Activated naive CD4-positive, alpha-beta T cell treated with anti-CD3 and anti-CD28 coated beads, Interleukin-2, amount 10 ng/mL, durations not matched to agents 7 days and 5 days (primary cell): ENCODE results near the gene EVC.

ENCODE experiments used
- CTCF ChIA-PET: fragments of 350-600 bp; sonication (Branson Sonifier 250); formaldehyde crosslinking; loops from one replicate; lab custom pipeline; 2021; ENCODE audit warnings: antibody characterized with exemption; lab: Charles Lee
- DNase-seq: peaks from one replicate; pipeline ENCODE4 v3.0.0-alpha.2; 2020
- H3K27ac Mint-ChIP-seq: one replicate; pipeline ENCODE4 v1.8.0; 2021; ENCODE audit warnings: mild to moderate bottlenecking, moderate library complexity, mixed read lengths
- H3K27me3 Mint-ChIP-seq: one replicate; pipeline ENCODE4 v1.8.0; 2021; ENCODE audit warnings: mild to moderate bottlenecking, mixed read lengths
- H3K36me3 Mint-ChIP-seq: one replicate; pipeline ENCODE4 v1.8.0; 2021; ENCODE audit warnings: mixed read lengths
- H3K4me1 Mint-ChIP-seq: one replicate; pipeline ENCODE4 v1.8.0; 2021; ENCODE audit warnings: mixed read lengths
- H3K4me3 Mint-ChIP-seq: one replicate; pipeline ENCODE4 v1.8.0; 2021; ENCODE audit warnings: mild to moderate bottlenecking, moderate library complexity, mixed read lengths
- H3K9me3 Mint-ChIP-seq: one replicate; pipeline ENCODE4 v1.8.0; 2021; ENCODE audit warnings: mixed read lengths

EVC gene

GRCh38 chr4:5710961-5711478 is at the start of gene EVC:
TSS of gene EVC (plus strand) at chr4:5711201. CDS start at chr4:5711381, 180 bp downstream.
- no peak for DNase-seq
- peaks cover 10% of the 10 kb centered on the region for H3K9me3 Mint-ChIP-seq
- H3K27ac Mint-ChIP-seq, result no peak within 1 kb of the TSS
- CTCF ChIA-PET, result no interaction called here
- peaks cover 70% of the 10 kb centered on the region for H3K27me3 Mint-ChIP-seq
- no peaks in the 10 kb centered on the region for H3K36me3 Mint-ChIP-seq
- H3K4me1 Mint-ChIP-seq, result peaks cover 3% of the 10 kb centered on the region
- H3K4me3 Mint-ChIP-seq, result peak within 1 kb of the TSS; percentile 14

- H3K4me1 Mint-ChIP-seq, result no peaks in the 10 kb centered on the region
- CTCF ChIA-PET, result no interaction called here
- H3K36me3 Mint-ChIP-seq, result no peaks in the 10 kb centered on the region
- peaks cover 4% of the 10 kb centered on the region for H3K9me3 Mint-ChIP-seq
- no peak overlapping the region for H3K4me3 Mint-ChIP-seq
- H3K27ac Mint-ChIP-seq, result no peak overlapping the region
- no peaks in the 10 kb centered on the region for H3K27me3 Mint-ChIP-seq
- DNase-seq, result no peak
Measured at GRCh38 chr4:5661237-5661636, 49.8 kb upstream of the EVC start.

- no peak overlapping the region for H3K27ac Mint-ChIP-seq
- DNase-seq, result no peak
- H3K9me3 Mint-ChIP-seq, result peaks cover 5% of the 10 kb centered on the region
- H3K4me3 Mint-ChIP-seq, result no peak overlapping the region
- H3K36me3 Mint-ChIP-seq, result no peaks in the 10 kb centered on the region
- no peaks in the 10 kb centered on the region for H3K27me3 Mint-ChIP-seq
- no peaks in the 10 kb centered on the region for H3K4me1 Mint-ChIP-seq
- CTCF ChIA-PET, result no interaction called here
Measured at GRCh38 chr4:5662555-5662954, 48.4 kb upstream of the EVC start.

- peaks cover 12% of the 10 kb centered on the region for H3K9me3 Mint-ChIP-seq
- H3K27me3 Mint-ChIP-seq, result no peaks in the 10 kb centered on the region
- H3K4me3 Mint-ChIP-seq, result no peak overlapping the region
- no peaks in the 10 kb centered on the region for H3K4me1 Mint-ChIP-seq
- CTCF ChIA-PET, result no interaction called here
- no peaks in the 10 kb centered on the region for H3K36me3 Mint-ChIP-seq
- H3K27ac Mint-ChIP-seq, result no peak overlapping the region
- DNase-seq, result no peak
Measured at GRCh38 chr4:5664778-5665177, 46.2 kb upstream of the EVC start.

GRCh38 chr4:5666741-5667140 is 44.3 kb upstream of the EVC start:
- CTCF ChIA-PET, result no interaction called here
- Mint-ChIP-seq H3K4me1 (no peaks in the 10 kb centered on the region), H3K27me3 (no peaks in the 10 kb centered on the region), H3K9me3 (peaks cover 12% of the 10 kb centered on the region), H3K27ac (no peak overlapping the region), H3K36me3 (no peaks in the 10 kb centered on the region), H3K4me3 (no peak overlapping the region)
- no peak for DNase-seq

- no peak for DNase-seq
- H3K27me3 Mint-ChIP-seq, result no peaks in the 10 kb centered on the region
- no peak overlapping the region for H3K27ac Mint-ChIP-seq
- CTCF ChIA-PET, result no interaction called here
- H3K4me1 Mint-ChIP-seq, result no peaks in the 10 kb centered on the region
- H3K4me3 Mint-ChIP-seq, result no peak overlapping the region
- no peaks in the 10 kb centered on the region for H3K9me3 Mint-ChIP-seq
- no peaks in the 10 kb centered on the region for H3K36me3 Mint-ChIP-seq
Measured at GRCh38 chr4:5676763-5677162, 34.2 kb upstream of the EVC start.

GRCh38 chr4:5678977-5679376 is 32.0 kb upstream of the EVC start:
- DNase-seq, result no peak
- Mint-ChIP-seq H3K9me3 (no peaks in the 10 kb centered on the region), H3K4me1 (no peaks in the 10 kb centered on the region), H3K36me3 (no peaks in the 10 kb centered on the region), H3K4me3 (no peak overlapping the region), H3K27ac (no peak overlapping the region), H3K27me3 (no peaks in the 10 kb centered on the region)
- CTCF ChIA-PET, result no interaction called here

- no peaks in the 10 kb centered on the region for H3K4me1 Mint-ChIP-seq
- no peaks in the 10 kb centered on the region for H3K27me3 Mint-ChIP-seq
- CTCF ChIA-PET, result no interaction called here
- no peak overlapping the region for H3K4me3 Mint-ChIP-seq
- H3K36me3 Mint-ChIP-seq, result no peaks in the 10 kb centered on the region
- peaks cover 4% of the 10 kb centered on the region for H3K9me3 Mint-ChIP-seq
- DNase-seq, result no peak
- no peak overlapping the region for H3K27ac Mint-ChIP-seq
Measured at GRCh38 chr4:5683566-5683965, 27.4 kb upstream of the EVC start.

- CTCF ChIA-PET, result no interaction called here
- DNase-seq, result no peak
- H3K9me3 Mint-ChIP-seq, result peaks cover 4% of the 10 kb centered on the region
- H3K27me3 Mint-ChIP-seq, result no peaks in the 10 kb centered on the region
- H3K27ac Mint-ChIP-seq, result no peak overlapping the region
- H3K4me1 Mint-ChIP-seq, result no peaks in the 10 kb centered on the region
- no peak overlapping the region for H3K4me3 Mint-ChIP-seq
- H3K36me3 Mint-ChIP-seq, result no peaks in the 10 kb centered on the region
Measured at GRCh38 chr4:5685296-5685695, 25.7 kb upstream of the EVC start.

GRCh38 chr4:5686338-5686737 is 24.7 kb upstream of the EVC start:
- Mint-ChIP-seq H3K36me3 (no peaks in the 10 kb centered on the region), H3K9me3 (peaks cover 4% of the 10 kb centered on the region), H3K27me3 (no peaks in the 10 kb centered on the region), H3K4me1 (no peaks in the 10 kb centered on the region), H3K4me3 (no peak overlapping the region), H3K27ac (no peak overlapping the region)
- CTCF ChIA-PET, result no interaction called here
- DNase-seq, result no peak

GRCh38 chr4:5689065-5689464 is 21.9 kb upstream of the EVC start:
- Mint-ChIP-seq H3K36me3 (no peaks in the 10 kb centered on the region), H3K27me3 (no peaks in the 10 kb centered on the region), H3K4me1 (no peaks in the 10 kb centered on the region), H3K9me3 (peaks cover 4% of the 10 kb centered on the region), H3K4me3 (no peak overlapping the region), H3K27ac (no peak overlapping the region)
- DNase-seq, result no peak
- CTCF ChIA-PET, result no interaction called here

- Mint-ChIP-seq H3K27ac (no peak overlapping the region), H3K4me1 (no peaks in the 10 kb centered on the region), H3K9me3 (no peaks in the 10 kb centered on the region), H3K36me3 (no peaks in the 10 kb centered on the region), H3K4me3 (no peak overlapping the region), H3K27me3 (no peaks in the 10 kb centered on the region)
- DNase-seq, result no peak
- CTCF ChIA-PET, result no interaction called here
Measured at GRCh38 chr4:5691491-5692132, 19.4 kb upstream of the EVC start.

GRCh38 chr4:5693871-5694270 is 17.1 kb upstream of the EVC start:
- no peaks in the 10 kb centered on the region for H3K27me3 Mint-ChIP-seq
- H3K4me3 Mint-ChIP-seq, result no peak overlapping the region
- CTCF ChIA-PET, result no interaction called here

GRCh38 chr4:5696341-5696740 is 14.7 kb upstream of the EVC start:
- CTCF ChIA-PET, result no interaction called here
- no peak for DNase-seq
- Mint-ChIP-seq H3K9me3 (peaks cover 2% of the 10 kb centered on the region), H3K27me3 (no peaks in the 10 kb centered on the region), H3K27ac (no peak overlapping the region), H3K4me3 (no peak overlapping the region), H3K36me3 (no peaks in the 10 kb centered on the region), H3K4me1 (no peaks in the 10 kb centered on the region)

More at GRCh38 chr4:5693871-5694270, 17.1 kb upstream of the EVC start:
- Mint-ChIP-seq H3K27ac (no peak overlapping the region), H3K36me3 (no peaks in the 10 kb centered on the region), H3K9me3 (peaks cover 2% of the 10 kb centered on the region), H3K4me1 (no peaks in the 10 kb centered on the region)
- DNase-seq, result no peak

- no peak for DNase-seq
- H3K27me3 Mint-ChIP-seq, result no peaks in the 10 kb centered on the region
- no peaks in the 10 kb centered on the region for H3K36me3 Mint-ChIP-seq
- H3K27ac Mint-ChIP-seq, result no peak overlapping the region
- no peak overlapping the region for H3K4me3 Mint-ChIP-seq
- CTCF ChIA-PET, result no interaction called here
- no peaks in the 10 kb centered on the region for H3K4me1 Mint-ChIP-seq
- H3K9me3 Mint-ChIP-seq, result peaks cover 14% of the 10 kb centered on the region
Measured at GRCh38 chr4:5700459-5700858, 10.5 kb upstream of the EVC start.
